IMR-90 (cell line): ENCODE measurements around the gene GPR135. TPM values are rescaled to one million over a fixed set of nuclear protein-coding genes. Genes with fewer than 3 reads are reported as not detected.

Source experiments
- ATAC-seq: fragments of 200-7000 bp; cut with Tn5 transposase; 2 replicates; pipeline ENCODE4 v1.9.1; 2020; ENCODE audit warnings: low read depth, mild to moderate bottlenecking, moderate library complexity
- BruUV-seq: library from RNA; stranded (reverse); fragments of 400-500 nt; replicated peaks from 2 replicates; lab custom pipeline; 2021; lab: Mats Ljungman, UMichigan
- CTCF ChIA-PET: fragments of 300-600 bp; formaldehyde crosslinking; extraction: SDS; loops from one replicate; lab custom pipeline; 2021; ENCODE audit warnings: antibody characterized with exemption; lab: Yijun Ruan, JAX
- POLR2A ChIA-PET: fragments of 300-600 bp; sonication (Branson Sonifier 250); formaldehyde crosslinking; loops from one replicate; lab custom pipeline; 2022; ENCODE audit warnings: antibody characterized with exemption; ENCODE audit not compliant: unreplicated experiment; lab: Charles Lee
- DNase-seq: peaks from one replicate; pipeline ENCODE4 v3.0.0; 2013
- H2AFZ ChIP-seq: replicated peaks from 2 replicates; pipeline ENCODE3; 2013; ENCODE audit warnings: low read length, mild to moderate bottlenecking; ENCODE audit not compliant: poor library complexity
- H2AK5ac ChIP-seq: 2 replicates; pipeline ENCODE4 v1.6.1; 2013; ENCODE audit warnings: low read depth, low read length, inconsistent platforms
- H2AK9ac ChIP-seq: replicated peaks from 2 replicates; pipeline ENCODE3; 2013; ENCODE audit warnings: mild to moderate bottlenecking, low read depth, low read length, moderate library complexity; ENCODE audit not compliant: poor library complexity
- H2BK120ac ChIP-seq: 2 replicates; pipeline ENCODE4 v1.6.1; 2013; ENCODE audit warnings: low read depth, low read length, inconsistent platforms
- H2BK15ac ChIP-seq: 3 replicates; pipeline ENCODE4 v1.6.1; 2013; ENCODE audit warnings: low read depth, low read length, inconsistent platforms
- H2BK20ac ChIP-seq: 2 replicates; pipeline ENCODE4 v1.6.1; 2013; ENCODE audit warnings: low read depth, mild to moderate bottlenecking, inconsistent platforms, low read length, moderate library complexity
- H2BK5ac ChIP-seq: 2 replicates; pipeline ENCODE4 v1.6.1; 2013; ENCODE audit warnings: mild to moderate bottlenecking, low read depth, low read length, inconsistent platforms; ENCODE audit not compliant: poor library complexity, severe bottlenecking
- H3K14ac ChIP-seq: replicated peaks from 2 replicates; pipeline ENCODE4 v1.6.1; 2013; ENCODE audit warnings: low read depth, low read length, inconsistent platforms
- H3K18ac ChIP-seq: 2 replicates; pipeline ENCODE4 v1.6.1; 2013; ENCODE audit warnings: low read depth, low read length, control low read depth
- H3K23ac ChIP-seq: 2 replicates; pipeline ENCODE4 v1.6.1; 2013; ENCODE audit warnings: low read depth, low read length, inconsistent platforms
- H3K27ac ChIP-seq: 2 replicates; pipeline ENCODE4 v1.5.1; 2013; ENCODE audit warnings: mild to moderate bottlenecking, control low read depth, low read length; ENCODE audit not compliant: insufficient read depth
- H3K27me3 ChIP-seq: 2 replicates; pipeline ENCODE4 v1.6.1; 2013; ENCODE audit warnings: low read length; ENCODE audit not compliant: control insufficient read depth, insufficient read depth
- H3K36me3 ChIP-seq: 2 replicates; pipeline ENCODE4 v1.6.1; 2013; ENCODE audit warnings: low read length, mixed read lengths; ENCODE audit not compliant: control insufficient read depth, insufficient read depth
- H3K4ac ChIP-seq: 2 replicates; pipeline ENCODE4 v1.6.1; 2013; ENCODE audit warnings: low read depth, low read length, inconsistent platforms
- H3K4me1 ChIP-seq: 2 replicates; pipeline ENCODE4 v1.6.1; 2013; ENCODE audit warnings: low read length, mixed read lengths; ENCODE audit not compliant: control insufficient read depth, insufficient read depth
- H3K4me2 ChIP-seq: 2 replicates; pipeline ENCODE4 v1.6.1; 2013; ENCODE audit warnings: low read depth, mild to moderate bottlenecking, control low read depth, low read length, moderate library complexity
- H3K4me3 ChIP-seq: 2 replicates; pipeline ENCODE4 v1.5.1; 2013; ENCODE audit warnings: low read depth, mild to moderate bottlenecking, control low read depth, low read length, moderate library complexity; ENCODE audit not compliant: insufficient read depth
- H3K56ac ChIP-seq: 2 replicates; pipeline ENCODE4 v1.6.1; 2013; ENCODE audit warnings: low read length, inconsistent platforms; ENCODE audit not compliant: insufficient read depth; ENCODE audit errors: extremely low read depth
- H3K79me1 ChIP-seq, 2 experiments: 2 replicates each; pipeline ENCODE4 v1.6.1; 2013; ENCODE audit warnings: low read length in 2 of 2, inconsistent platforms in 1 of 2, low read depth in 1 of 2
- H3K9ac ChIP-seq: 2 replicates; pipeline ENCODE4 v1.6.1; 2013; ENCODE audit warnings: low read depth, low read length, control low read depth
- H3K9me1 ChIP-seq: 2 replicates; pipeline ENCODE4 v1.6.1; 2013; ENCODE audit warnings: low read length, inconsistent platforms; ENCODE audit not compliant: insufficient read depth
- H3K9me3 ChIP-seq: 2 replicates; pipeline ENCODE4 v1.6.1; 2013; ENCODE audit warnings: low read length; ENCODE audit not compliant: control insufficient read depth, insufficient read depth
- H4K20me1 ChIP-seq: 2 replicates; pipeline ENCODE4 v1.6.1; 2013; ENCODE audit warnings: low read length, inconsistent platforms; ENCODE audit not compliant: insufficient read depth
- H4K5ac ChIP-seq: 2 replicates; pipeline ENCODE4 v1.6.1; 2013; ENCODE audit warnings: mild to moderate bottlenecking, low read depth, low read length, control low read depth
- H4K8ac ChIP-seq, 2 experiments: 2 replicates each; pipeline ENCODE4 v1.6.1; 2013; ENCODE audit warnings: low read depth in 2 of 2, low read length in 2 of 2, control low read depth in 1 of 2, inconsistent platforms in 1 of 2
- H4K91ac ChIP-seq: 2 replicates; pipeline ENCODE4 v1.6.1; 2013; ENCODE audit warnings: low read depth, low read length, inconsistent platforms; ENCODE audit not compliant: insufficient read depth
- BHLHE40 ChIP-seq: fragments of 150-350 bp; IDR thresholded peaks from 2 replicates; pipeline ENCODE4 v1.6.1; 2016; ENCODE audit warnings: mild to moderate bottlenecking, low read depth, low read length
- CEBPB ChIP-seq: IDR thresholded peaks from 2 replicates; pipeline ENCODE4 v1.6.1; 2012; ENCODE audit warnings: low read depth, low read length, improper control_type of control experiment
- CHD1 ChIP-seq: IDR thresholded peaks from 2 replicates; pipeline ENCODE4 v1.6.1; 2012; ENCODE audit warnings: low read depth, low read length, improper control_type of control experiment
- MAFK ChIP-seq: IDR thresholded peaks from 2 replicates; pipeline ENCODE4 v1.6.1; 2012; ENCODE audit warnings: low read depth, low read length, improper control_type of control experiment
- MAZ ChIP-seq: IDR thresholded peaks from 2 replicates; pipeline ENCODE4 v1.6.1; 2012; ENCODE audit warnings: low read depth, mild to moderate bottlenecking, low read length, improper control_type of control experiment, moderate library complexity, borderline replicate concordance
- RCOR1 ChIP-seq: IDR thresholded peaks from 2 replicates; pipeline ENCODE4 v1.6.1; 2012; ENCODE audit warnings: mild to moderate bottlenecking, low read length, improper control_type of control experiment; ENCODE audit not compliant: insufficient replicate concordance
- RFX5 ChIP-seq: IDR thresholded peaks from 2 replicates; pipeline ENCODE4 v1.8.0; 2012; ENCODE audit warnings: low read depth, mild to moderate bottlenecking, low read length, moderate library complexity
- SMC3 ChIP-seq: fragments of 150-350 bp; IDR thresholded peaks from 2 replicates; pipeline ENCODE4 v1.6.1; 2016; ENCODE audit warnings: low read depth, mild to moderate bottlenecking, antibody characterized with exemption, low read length, moderate library complexity
- WGBS, 2 experiments: methylation state at CpG; one replicate each; pipeline versions ENCODE4 v1.1.5 to v1.1.7; 2013; ENCODE audit warnings: missing lambda C conversion rate in 2 of 2; ENCODE audit not compliant: insufficient read length in 1 of 2; ENCODE audit errors: extremely low coverage in 2 of 2; 5-methylcytosine and 5-hydroxymethylcytosine counted together
- dilution Hi-C: fragments of 300-500 bp; cut with HindIII; formaldehyde crosslinking; loops from one replicate; pipeline ENCODE4 v1.14.3; 2018; ENCODE audit warnings: low sequenced_read_pairs; ENCODE audit not compliant: unreplicated experiment
- in situ Hi-C: fragments of 300-500 bp; cut with MboI; formaldehyde crosslinking; loops from 3 replicates; pipeline ENCODE4 v1.14.3; 2019; ENCODE audit warnings: low sequenced_read_pairs, inconsistent platforms, mixed read lengths
- intact Hi-C: fragments of 100-400 bp; cut with micrococcal nuclease; formaldehyde crosslinking; loops from 2 replicates; pipeline ENCODE4 v1.10.0; 2022
- polyA plus RNA-seq, 3 experiments: library from polyadenylated mRNA; depleted of rRNA; stranded (reverse); fragments of >200 nt; gene quantifications; 2 replicates each; pipeline ENCODE4 v1.2.3, GENCODE V29; 2012; ENCODE audit warnings: low replicate concordance in 1 of 3
- total RNA-seq: library from RNA; depleted of rRNA; stranded (reverse); fragments of >200 nt; gene quantifications from 2 replicates; pipeline ENCODE4 v1.2.3, GENCODE V29; 2012
- TF ChIP-seq, protein P1 (sequence below): fragments of 150-350 bp; IDR thresholded peaks from 2 replicates; pipeline ENCODE4 v1.6.1; 2017; ENCODE audit warnings: mild to moderate bottlenecking, antibody characterized with exemption, low read length, low read depth
- TF ChIP-seq, protein P2 (sequence below): fragments of 150-350 bp; IDR thresholded peaks from 2 replicates; pipeline ENCODE4 v1.6.1; 2016; ENCODE audit warnings: low read depth, mild to moderate bottlenecking, low read length, moderate library complexity, borderline replicate concordance

Gene GPR135
- total and polyA plus RNA-seq, 2 of the 4 experiments (the other 2 are of a cell fraction), result 1.3 to 2.4 TPM

DNA sequence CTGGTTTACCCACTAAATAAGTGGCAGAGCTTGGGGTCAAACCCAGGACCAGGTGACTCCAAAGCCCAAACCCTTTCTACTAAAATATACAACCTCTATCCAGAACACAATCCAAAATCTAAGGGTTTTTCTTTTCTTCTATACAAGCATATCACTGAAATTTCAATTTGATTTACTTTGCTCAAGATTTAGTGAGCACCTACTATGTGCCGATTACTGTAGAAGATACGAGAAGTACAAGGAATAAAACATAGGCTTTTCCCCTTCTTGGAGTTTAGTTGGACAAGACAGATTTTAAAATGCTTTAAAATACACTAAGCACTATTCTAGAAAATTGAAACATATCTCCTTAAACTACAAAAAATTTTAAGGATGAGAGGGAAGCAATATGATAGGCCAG, 16.2 kb upstream of the GPR135 start:
- Histone ChIP-seq H3K23ac (no peak overlapping the region), H4K91ac (no peak overlapping the region), H3K14ac (no peak overlapping the region), H3K9ac (no peak overlapping the region; the same call in 1 of the 2 replicates), H2BK20ac (no peak overlapping the region), H3K79me1 (peaks cover 10 to 64% of the 10 kb centered on the region in 2 experiments), H3K9me1 (peaks cover 10% of the 10 kb centered on the region), H2AK5ac (no peak overlapping the region), H2BK120ac (peak overlapping the region; percentile 35; the same call in 1 of the 2 replicates), H3K56ac (0 out of 2 replicates have a peak overlapping the region, but pooled peaks have one; percentile 19), H4K5ac (no peak overlapping the region), H3K18ac (peak overlapping the region; percentile 24; the same call in 1 of the 2 replicates), H3K27me3 (no peaks in the 10 kb centered on the region), H4K20me1 (peaks cover 20% of the 10 kb centered on the region; the same call in 1 of the 2 replicates), H2BK5ac (peak overlapping the region; percentile 97), H2AK9ac (no peak overlapping the region), H3K27ac (no peak overlapping the region), H3K4me2 (peak overlapping the region; percentile 87; the same call in 1 of the 2 replicates), H2AFZ (no peak overlapping the region), H2BK15ac (no peak overlapping the region), H3K36me3 (peaks cover 12% of the 10 kb centered on the region), H3K9me3 (no peaks in the 10 kb centered on the region), H3K4me3 (peak overlapping the region; percentile 94; the same call in 1 of the 2 replicates), H3K4me1 (peaks cover 11% of the 10 kb centered on the region), H3K4ac (0 out of 2 replicates have a peak overlapping the region, but pooled peaks have one; percentile 38), H4K8ac (peak overlapping the region in 1 of 2 experiments; percentile 21; a peak in 1 of 4 replicates)
- no TSS peak for BruUV-seq
- ChIA-PET CTCF (no interaction called here), POLR2A (no interaction called here)
- dilution Hi-C loops, result no loop called here
- intact Hi-C loops, result no loop called here
- DNase-seq, result no peak
- WGBS, 2 experiments, result no CpG with 5 or more reads among the region's 2 CpGs
- TF ChIP-seq RCOR1 (no peak), CEBPB (no peak), SMC3 (no peak), BHLHE40 (no peak), MAZ (no peak), MAFK (no peak), RFX5 (no peak), CHD1 (no peak)
- TF ChIP-seq, protein P1, sequence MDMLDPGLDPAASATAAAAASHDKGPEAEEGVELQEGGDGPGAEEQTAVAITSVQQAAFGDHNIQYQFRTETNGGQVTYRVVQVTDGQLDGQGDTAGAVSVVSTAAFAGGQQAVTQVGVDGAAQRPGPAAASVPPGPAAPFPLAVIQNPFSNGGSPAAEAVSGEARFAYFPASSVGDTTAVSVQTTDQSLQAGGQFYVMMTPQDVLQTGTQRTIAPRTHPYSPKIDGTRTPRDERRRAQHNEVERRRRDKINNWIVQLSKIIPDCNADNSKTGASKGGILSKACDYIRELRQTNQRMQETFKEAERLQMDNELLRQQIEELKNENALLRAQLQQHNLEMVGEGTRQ, result no peak
- TF ChIP-seq, protein P2, sequence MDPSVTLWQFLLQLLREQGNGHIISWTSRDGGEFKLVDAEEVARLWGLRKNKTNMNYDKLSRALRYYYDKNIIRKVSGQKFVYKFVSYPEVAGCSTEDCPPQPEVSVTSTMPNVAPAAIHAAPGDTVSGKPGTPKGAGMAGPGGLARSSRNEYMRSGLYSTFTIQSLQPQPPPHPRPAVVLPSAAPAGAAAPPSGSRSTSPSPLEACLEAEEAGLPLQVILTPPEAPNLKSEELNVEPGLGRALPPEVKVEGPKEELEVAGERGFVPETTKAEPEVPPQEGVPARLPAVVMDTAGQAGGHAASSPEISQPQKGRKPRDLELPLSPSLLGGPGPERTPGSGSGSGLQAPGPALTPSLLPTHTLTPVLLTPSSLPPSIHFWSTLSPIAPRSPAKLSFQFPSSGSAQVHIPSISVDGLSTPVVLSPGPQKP, result no peak
- in situ Hi-C loops, result loop anchor here (25.0 kb wide), 1 partner anchor 606 kb away; the partner anchor contains the start of gene PCNX4
- no peak for ATAC-seq
